Neural cell (in vitro differentiated cells): ENCODE data around the gene MCC. TPM values are rescaled to one million over a fixed set of nuclear protein-coding genes. Genes with fewer than 3 reads are reported as not detected.

Experiments
- H2AFZ ChIP-seq: fragments of 200-600, 300-800 bp; sonication (generic), shearing (Covaris generic); 2 replicates; pipeline ENCODE4 v1.6.0; 2014; ENCODE audit warnings: low read depth, mild to moderate bottlenecking, antibody characterized with exemption, low read length, moderate library complexity
- H3F3A ChIP-seq: fragments of 200-600 bp; shearing (Covaris generic); 2 replicates; pipeline ENCODE4 v1.6.1; 2016; ENCODE audit warnings: mild to moderate bottlenecking, moderate library complexity, mixed read lengths, antibody characterized with exemption, low read length; ENCODE audit not compliant: insufficient read depth, poor library complexity, severe bottlenecking
- H3K27ac ChIP-seq: fragments of 200-600, 300-800 bp; sonication (generic), shearing (Covaris generic); 2 replicates; pipeline ENCODE4 v1.5.1; 2014; ENCODE audit warnings: mild to moderate bottlenecking, low read length, moderate library complexity
- H3K27me3 ChIP-seq: fragments of 300-800, 200-600 bp; sonication (generic), shearing (Covaris generic); 2 replicates; pipeline ENCODE4 v1.6.0; 2014; ENCODE audit warnings: mild to moderate bottlenecking, low read depth, low read length, moderate library complexity; ENCODE audit not compliant: insufficient read depth
- H3K36me3 ChIP-seq: fragments of 300-800, 200-600 bp; sonication (generic), shearing (Covaris generic); 2 replicates; pipeline ENCODE4 v1.5.1; 2014; ENCODE audit warnings: mild to moderate bottlenecking, antibody characterized with exemption, low read length, moderate library complexity; ENCODE audit not compliant: insufficient read depth
- H3K4me2 ChIP-seq: fragments of 300-800, 200-600 bp; sonication (generic), shearing (Covaris generic); 2 replicates; pipeline ENCODE4 v1.6.0; 2014; ENCODE audit warnings: mild to moderate bottlenecking, low read length
- H3K4me3 ChIP-seq: fragments of 300-800, 200-600 bp; sonication (generic), shearing (Covaris generic); 2 replicates; pipeline ENCODE4 v1.5.1; 2014; ENCODE audit warnings: mild to moderate bottlenecking, low read length, moderate library complexity
- H3K79me2 ChIP-seq: fragments of 200-600 bp; shearing (Covaris generic); replicated peaks from 2 replicates; pipeline ENCODE4 v1.6.0; 2014; ENCODE audit warnings: mild to moderate bottlenecking, low read length, moderate library complexity; ENCODE audit not compliant: insufficient read depth
- H3K9ac ChIP-seq: fragments of 300-800, 200-600 bp; sonication (generic), shearing (Covaris generic); 2 replicates; pipeline ENCODE4 v1.6.1; 2016; ENCODE audit warnings: mild to moderate bottlenecking, low read length, mixed read lengths
- H3K9me2 ChIP-seq: fragments of 200-600 bp; shearing (Covaris generic); 2 replicates; pipeline ENCODE4 v1.6.1; 2016; ENCODE audit warnings: mild to moderate bottlenecking, low read length, mixed read lengths; ENCODE audit not compliant: insufficient read depth
- H3K9me3 ChIP-seq: fragments of 200-600, 300-800 bp; sonication (generic), shearing (Covaris generic); 2 replicates; pipeline ENCODE4 v1.6.1; 2016; ENCODE audit warnings: mild to moderate bottlenecking, mixed run types, low read length, moderate library complexity, mixed read lengths
- H4K20me1 ChIP-seq: fragments of 200-600 bp; shearing (Covaris generic); 2 replicates; pipeline ENCODE4 v1.6.1; 2016; ENCODE audit warnings: mild to moderate bottlenecking, mixed run types; ENCODE audit not compliant: insufficient read depth
- EP300 ChIP-seq: fragments of 450-650 bp; conservative IDR thresholded peaks from 2 replicates; pipeline ENCODE4 v1.6.1; 2014; ENCODE audit warnings: antibody characterized with exemption, mild to moderate bottlenecking, moderate library complexity; ENCODE audit not compliant: poor library complexity, severe bottlenecking
- EZH2 ChIP-seq: fragments of 200-600, 300-800 bp; shearing (Covaris generic), sonication (generic); IDR thresholded peaks from 2 replicates; pipeline ENCODE4 v1.6.1; 2014; ENCODE audit warnings: antibody characterized with exemption, low read length, borderline replicate concordance, mild to moderate bottlenecking; ENCODE audit not compliant: insufficient read depth, poor library complexity, severe bottlenecking
- MXI1 ChIP-seq: fragments of 450-650 bp; conservative IDR thresholded peaks from 2 replicates; pipeline ENCODE4 v1.6.1; 2014; ENCODE audit warnings: antibody characterized with exemption, mild to moderate bottlenecking; ENCODE audit not compliant: poor library complexity, severe bottlenecking
- POLR2AphosphoS5 ChIP-seq: IDR thresholded peaks from 2 replicates; pipeline ENCODE4 v1.6.1; 2012
- RAD21 ChIP-seq: fragments of 450-650 bp; conservative IDR thresholded peaks from 2 replicates; pipeline ENCODE4 v1.6.1; 2014; ENCODE audit warnings: antibody characterized with exemption, mild to moderate bottlenecking, moderate library complexity
- REST ChIP-seq: IDR thresholded peaks from 2 replicates; pipeline ENCODE4 v1.6.1; 2012; ENCODE audit warnings: borderline replicate concordance
- SMC3 ChIP-seq: fragments of 450-650 bp; conservative IDR thresholded peaks from 2 replicates; pipeline ENCODE4 v1.6.1; 2014; ENCODE audit warnings: antibody characterized with exemption, mild to moderate bottlenecking, moderate library complexity; ENCODE audit not compliant: poor library complexity
- TAF1 ChIP-seq: IDR thresholded peaks from 2 replicates; pipeline ENCODE4 v1.6.1; 2012; ENCODE audit warnings: low read depth
- polyA plus RNA-seq: library from polyadenylated mRNA; depleted of rRNA; stranded (reverse); fragments of >200 nt; gene quantifications from 2 replicates; pipeline ENCODE4 v1.2.3, GENCODE V29; 2014
- TF ChIP-seq, protein P1 (sequence below): fragments of 450-650 bp; IDR thresholded peaks from 2 replicates; pipeline ENCODE4 v1.5.1; 2014; ENCODE audit warnings: antibody characterized with exemption, mild to moderate bottlenecking, moderate library complexity; ENCODE audit not compliant: poor library complexity, severe bottlenecking

The MCC gene
- polyA plus RNA-seq, 1 donor from 2014 or later = 2.2 TPM

- Histone ChIP-seq H3K9me3 (no peaks in the 10 kb centered on the region), H3K9me2 (no peaks in the 10 kb centered on the region), H3K4me3 (no peak overlapping the region), H3K27me3 (no peaks in the 10 kb centered on the region), H3K4me2 (no peak overlapping the region), H3K79me2 (peaks cover 19% of the 10 kb centered on the region), H3K9ac (no peak overlapping the region), H3K27ac (no peak overlapping the region), H3K36me3 (no peaks in the 10 kb centered on the region), H4K20me1 (no peaks in the 10 kb centered on the region), H2AFZ (no peak overlapping the region), H3F3A (no peaks in the 10 kb centered on the region)
- TF ChIP-seq REST (no peak), RAD21 (no peak), MXI1 (no peak), TAF1 (no peak), POLR2AphosphoS5 (no peak), SMC3 (no peak), EP300 (no peak), EZH2 (no peak)
- TF ChIP-seq, protein P1, sequence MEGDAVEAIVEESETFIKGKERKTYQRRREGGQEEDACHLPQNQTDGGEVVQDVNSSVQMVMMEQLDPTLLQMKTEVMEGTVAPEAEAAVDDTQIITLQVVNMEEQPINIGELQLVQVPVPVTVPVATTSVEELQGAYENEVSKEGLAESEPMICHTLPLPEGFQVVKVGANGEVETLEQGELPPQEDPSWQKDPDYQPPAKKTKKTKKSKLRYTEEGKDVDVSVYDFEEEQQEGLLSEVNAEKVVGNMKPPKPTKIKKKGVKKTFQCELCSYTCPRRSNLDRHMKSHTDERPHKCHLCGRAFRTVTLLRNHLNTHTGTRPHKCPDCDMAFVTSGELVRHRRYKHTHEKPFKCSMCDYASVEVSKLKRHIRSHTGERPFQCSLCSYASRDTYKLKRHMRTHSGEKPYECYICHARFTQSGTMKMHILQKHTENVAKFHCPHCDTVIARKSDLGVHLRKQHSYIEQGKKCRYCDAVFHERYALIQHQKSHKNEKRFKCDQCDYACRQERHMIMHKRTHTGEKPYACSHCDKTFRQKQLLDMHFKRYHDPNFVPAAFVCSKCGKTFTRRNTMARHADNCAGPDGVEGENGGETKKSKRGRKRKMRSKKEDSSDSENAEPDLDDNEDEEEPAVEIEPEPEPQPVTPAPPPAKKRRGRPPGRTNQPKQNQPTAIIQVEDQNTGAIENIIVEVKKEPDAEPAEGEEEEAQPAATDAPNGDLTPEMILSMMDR = no peak
Measured at GRCh38 chr5:112996830-112997374, 491.4 kb downstream of the MCC start.

- no peak overlapping the region for H2AFZ ChIP-seq
- peaks cover 24% of the 10 kb centered on the region for H3K79me2 ChIP-seq
- H3K4me2 ChIP-seq = no peak overlapping the region
- no peaks in the 10 kb centered on the region for H3F3A ChIP-seq
- no peaks in the 10 kb centered on the region for H3K27me3 ChIP-seq
- H3K36me3 ChIP-seq = no peaks in the 10 kb centered on the region
- TF ChIP-seq RAD21 = peak; percentile 98
- TF ChIP-seq SMC3 = peak; percentile 97
- no peak for TF ChIP-seq EZH2
- TF ChIP-seq REST = no peak
- TF ChIP-seq EP300 = no peak
- no peak for TF ChIP-seq TAF1
- TF ChIP-seq POLR2AphosphoS5 = no peak
- TF ChIP-seq, protein P1 = peak; percentile 96
- no peak for TF ChIP-seq MXI1
- no peaks in the 10 kb centered on the region for H4K20me1 ChIP-seq
- no peak overlapping the region for H3K4me3 ChIP-seq
- no peaks in the 10 kb centered on the region for H3K9me2 ChIP-seq
- no peak overlapping the region for H3K9ac ChIP-seq
- no peaks in the 10 kb centered on the region for H3K9me3 ChIP-seq
- H3K27ac ChIP-seq = no peak overlapping the region
Measured at GRCh38 chr5:112995764-112996618, 492.3 kb downstream of the MCC start.
